GM12873 (cell line): ENCODE results near the gene HSF4.
A peak's percentile ranks its signal among the peaks of the same experiment; 100 is the strongest.

Experiments
- TF ChIP-seq, protein P1 (sequence below): IDR thresholded peaks from 2 replicates; pipeline ENCODE4 v1.5.1; 2012; ENCODE audit warnings: low read depth, mild to moderate bottlenecking, moderate library complexity, low read length, control low read depth; ENCODE audit not compliant: insufficient read depth; ENCODE audit errors: missing control alignments

Gene HSF4

GRCh38 chr16:67179421-67180080 is 15.0 kb downstream of the HSF4 start:
- TF ChIP-seq, protein P1, sequence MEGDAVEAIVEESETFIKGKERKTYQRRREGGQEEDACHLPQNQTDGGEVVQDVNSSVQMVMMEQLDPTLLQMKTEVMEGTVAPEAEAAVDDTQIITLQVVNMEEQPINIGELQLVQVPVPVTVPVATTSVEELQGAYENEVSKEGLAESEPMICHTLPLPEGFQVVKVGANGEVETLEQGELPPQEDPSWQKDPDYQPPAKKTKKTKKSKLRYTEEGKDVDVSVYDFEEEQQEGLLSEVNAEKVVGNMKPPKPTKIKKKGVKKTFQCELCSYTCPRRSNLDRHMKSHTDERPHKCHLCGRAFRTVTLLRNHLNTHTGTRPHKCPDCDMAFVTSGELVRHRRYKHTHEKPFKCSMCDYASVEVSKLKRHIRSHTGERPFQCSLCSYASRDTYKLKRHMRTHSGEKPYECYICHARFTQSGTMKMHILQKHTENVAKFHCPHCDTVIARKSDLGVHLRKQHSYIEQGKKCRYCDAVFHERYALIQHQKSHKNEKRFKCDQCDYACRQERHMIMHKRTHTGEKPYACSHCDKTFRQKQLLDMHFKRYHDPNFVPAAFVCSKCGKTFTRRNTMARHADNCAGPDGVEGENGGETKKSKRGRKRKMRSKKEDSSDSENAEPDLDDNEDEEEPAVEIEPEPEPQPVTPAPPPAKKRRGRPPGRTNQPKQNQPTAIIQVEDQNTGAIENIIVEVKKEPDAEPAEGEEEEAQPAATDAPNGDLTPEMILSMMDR, result peak; percentile 33

- TF ChIP-seq, protein P1, result no peak
Measured at GRCh38 chr16:67180166-67180565, 15.6 kb downstream of the HSF4 start.

DNA sequence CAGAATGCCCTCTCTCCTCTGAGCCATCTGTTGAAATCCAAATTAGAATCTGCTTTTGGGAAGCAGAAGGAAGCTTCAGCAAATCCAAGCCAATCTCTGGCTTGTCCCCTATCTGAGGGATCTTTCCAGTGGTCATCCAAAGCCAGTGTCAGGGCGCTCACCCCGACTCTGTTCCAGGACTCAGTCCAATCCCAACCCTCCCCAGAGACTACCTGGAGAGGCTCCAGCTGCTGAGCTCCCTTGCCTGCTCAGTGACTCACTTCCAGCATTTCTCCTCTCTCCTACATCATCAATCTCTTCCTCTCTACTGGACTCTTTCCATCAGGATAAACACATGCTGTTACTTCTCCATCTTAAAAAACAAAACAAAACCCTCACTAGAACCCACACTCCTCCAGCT is 16.8 kb downstream of the HSF4 start:
- TF ChIP-seq, protein P1, result no peak

DNA sequence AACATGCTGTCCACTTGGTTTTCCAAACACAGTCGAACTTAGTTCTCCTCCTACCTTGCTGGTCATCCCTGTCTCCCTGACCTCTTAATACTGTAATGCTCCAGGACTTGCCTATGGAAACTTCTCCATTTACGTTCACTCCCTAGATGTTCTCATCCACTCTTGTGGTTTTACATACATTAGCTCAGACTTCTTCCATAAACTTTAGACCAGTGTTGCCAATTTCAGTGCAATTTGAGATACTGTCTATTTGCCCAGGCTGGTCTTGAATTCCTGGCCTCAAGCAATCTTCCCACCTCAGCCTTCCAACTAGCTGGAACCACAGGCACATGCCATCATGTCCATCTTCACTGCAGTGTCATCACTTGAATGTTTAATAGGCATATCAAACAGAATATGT is 17.7 kb downstream of the HSF4 start:
- TF ChIP-seq, protein P1, result no peak

GRCh38 chr16:67183284-67183626 is 18.7 kb downstream of the HSF4 start:
- TF ChIP-seq, protein P1, result no peak

- TF ChIP-seq, protein P1, result no peak
Measured at GRCh38 chr16:67183627-67184452, 19.3 kb downstream of the HSF4 start, which contains the start of gene MATCAP1. MATCAP1 (minus strand) TSS chr16:67183963; CDS start chr16:67180610, 3,353 bp downstream.

- TF ChIP-seq, protein P1, result no peak
Measured at GRCh38 chr16:67184453-67184994, 20.0 kb downstream of the HSF4 start.
